Panc1 (cell line): ENCODE data around the gene EDC3.

ENCODE experiments used
- POLR2AphosphoS5 ChIP-seq: IDR thresholded peaks from 2 replicates; pipeline ENCODE4 v1.6.1; 2012; ENCODE audit warnings: mild to moderate bottlenecking, low read depth, low read length, moderate library complexity
- SIN3A ChIP-seq: IDR thresholded peaks from 2 replicates; pipeline ENCODE4 v1.6.1; 2012; ENCODE audit warnings: low read depth, mild to moderate bottlenecking, low read length, moderate library complexity, borderline replicate concordance; ENCODE audit not compliant: insufficient read depth
- TF ChIP-seq, protein P1 (sequence below): fragments of 450-650 bp; IDR thresholded peaks from 2 replicates; pipeline ENCODE4 v1.5.1; 2017; ENCODE audit warnings: mild to moderate bottlenecking

DNA sequence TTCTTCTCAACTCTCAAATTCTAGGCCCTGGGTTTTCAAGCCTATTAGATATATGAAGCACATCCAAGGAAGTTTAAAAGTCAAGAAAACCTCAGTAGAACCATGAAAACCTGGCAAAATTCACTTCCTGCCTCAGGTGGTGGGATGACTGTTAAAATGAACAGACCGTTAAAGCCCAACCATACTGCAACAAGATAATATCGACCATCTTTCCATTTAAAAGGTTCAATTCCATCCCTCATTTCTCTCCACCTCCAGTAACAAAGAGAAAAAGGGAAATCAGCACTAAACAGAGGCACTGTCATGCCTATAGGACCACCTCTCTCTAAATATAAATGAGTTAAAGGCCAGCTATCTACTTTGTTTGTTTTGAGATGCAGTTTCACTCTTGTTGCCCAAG lies 31.2 kb downstream of the EDC3 start:
- TF ChIP-seq, protein P1, sequence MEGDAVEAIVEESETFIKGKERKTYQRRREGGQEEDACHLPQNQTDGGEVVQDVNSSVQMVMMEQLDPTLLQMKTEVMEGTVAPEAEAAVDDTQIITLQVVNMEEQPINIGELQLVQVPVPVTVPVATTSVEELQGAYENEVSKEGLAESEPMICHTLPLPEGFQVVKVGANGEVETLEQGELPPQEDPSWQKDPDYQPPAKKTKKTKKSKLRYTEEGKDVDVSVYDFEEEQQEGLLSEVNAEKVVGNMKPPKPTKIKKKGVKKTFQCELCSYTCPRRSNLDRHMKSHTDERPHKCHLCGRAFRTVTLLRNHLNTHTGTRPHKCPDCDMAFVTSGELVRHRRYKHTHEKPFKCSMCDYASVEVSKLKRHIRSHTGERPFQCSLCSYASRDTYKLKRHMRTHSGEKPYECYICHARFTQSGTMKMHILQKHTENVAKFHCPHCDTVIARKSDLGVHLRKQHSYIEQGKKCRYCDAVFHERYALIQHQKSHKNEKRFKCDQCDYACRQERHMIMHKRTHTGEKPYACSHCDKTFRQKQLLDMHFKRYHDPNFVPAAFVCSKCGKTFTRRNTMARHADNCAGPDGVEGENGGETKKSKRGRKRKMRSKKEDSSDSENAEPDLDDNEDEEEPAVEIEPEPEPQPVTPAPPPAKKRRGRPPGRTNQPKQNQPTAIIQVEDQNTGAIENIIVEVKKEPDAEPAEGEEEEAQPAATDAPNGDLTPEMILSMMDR = no peak
- TF ChIP-seq POLR2AphosphoS5 (no peak), SIN3A (no peak)
